Adrenal gland (tissue), 12 donors: ENCODE data around the gene FMO1. TPM values are rescaled to one million over a fixed set of nuclear protein-coding genes. Genes with fewer than 3 reads are reported as not detected.

Experiments
- DNase-seq, 7 donors: peaks; one replicate each; pipeline ENCODE4 v3.0.0-alpha.2; 2019 to 2020
- H3K27ac ChIP-seq, 5 donors: fragments of 200-600 bp; sonication (generic) in 4 of 5; 1 replicate in 3 of 5; 2 replicates in 2 of 5; pipeline versions ENCODE4 v1.5.1 to v1.8.0; 2016 to 2020; ENCODE audit warnings: mild to moderate bottlenecking in 1 of 5
- H3K27me3 ChIP-seq: fragments of 200-600 bp; 2 replicates; pipeline ENCODE4 v1.8.0; 2021
- H3K36me3 ChIP-seq, 2 donors: fragments of 200-600 bp; replicated peaks in 1 of 2; 1 replicate in 1 of 2; 2 replicates in 1 of 2; pipeline versions ENCODE4 v1.5.1 to v1.8.0; 2018 to 2022
- H3K4me1 ChIP-seq, 2 donors: fragments of 200-600 bp; replicated peaks in 1 of 2; 1 replicate in 1 of 2; 2 replicates in 1 of 2; pipeline versions ENCODE4 v1.5.1 to v1.8.0; 2018 to 2021
- H3K4me3 ChIP-seq, 4 donors: fragments of 200-600 bp; sonication (generic) in 3 of 4; one replicate each; pipeline ENCODE4 v1.5.1; 2016 to 2018
- H3K9me3 ChIP-seq, 3 donors: fragments of 200-600 bp; sonication (generic) in 1 of 3; replicated peaks in 1 of 3; 1 replicate in 2 of 3; 2 replicates in 1 of 3; pipeline versions ENCODE4 v1.5.1 to v1.8.0; 2016 to 2021
- POLR2A ChIP-seq, 2 donors: fragments of 450-650 bp; IDR thresholded peaks; one replicate each; pipeline ENCODE4 v1.6.1; 2017; ENCODE audit warnings: antibody characterized with exemption in 2 of 2, mild to moderate bottlenecking in 2 of 2, moderate library complexity in 1 of 2
- WGBS, 4 donors: extraction: QIAGEN DNeasy Blood & Tissue Kit in 2 of 4; methylation state at CpG; one replicate each; pipeline versions ENCODE4 v1.1.5 to v1.1.7; 2013 to 2017; 5-methylcytosine and 5-hydroxymethylcytosine counted together
- intact Hi-C, 2 donors: fragments of 100-400 bp; cut with DNase I; formaldehyde crosslinking; loops; one replicate each; pipeline versions ENCODE4 v1.14.1 to v1.15.0; 2022 to 2023
- polyA plus RNA-seq, 3 donors: library from polyadenylated mRNA; stranded (reverse); fragments of 200-250 nt in 2 of 3; fragments of 350-450 nt in 1 of 3; fragmentation: Illumina TruSeq in 1 of 3; extraction: RNeasy Lipid Tissue Mini Kit (QIAGEN cat#74804) in 1 of 3; gene quantifications; one replicate each; pipeline ENCODE4 v1.2.3, GENCODE V29; 2013 to 2014
- total RNA-seq, 9 donors: library from RNA; depleted of rRNA in 4 of 9; stranded (reverse); fragments of >200 nt in 4 of 9; fragments of 120-200 nt in 1 of 9; fragmentation: NEBNext Ultra II Directional in 1 of 9; extraction: Animal tissue kit (Norgen Biotek cat#: 25700) in 1 of 9; gene quantifications; one replicate each; pipeline versions ENCODE4 v1.1.0 to v1.2.4, GENCODE V29; 2013 to 2023
- TF ChIP-seq, protein P1 (sequence below), 6 experiments: fragments of 450-650 bp in 4 of 6; fragments of 200-600 bp in 2 of 6; sonication (generic) in 1 of 6; IDR thresholded peaks; 1 replicate in 5 of 6; 2 replicates in 1 of 6; pipeline versions ENCODE4 v1.5.1 to v1.8.0; 2016 to 2021; ENCODE audit warnings: antibody characterized with exemption in 6 of 6, mild to moderate bottlenecking in 2 of 6, moderate library complexity in 1 of 6
- donor health status: healthy with polysubstance abuse.
- donor health status: Bipolar disorder and iron deficiency.
- donor health status: DM: yes; HTN: yes; CAD: no.
- donor health status: DM: no; HTN: no; CAD: no.
- donor health status: DM: no; HTN: no; CAD: no.
- donor health status: DM: yes; HTN: yes; CAD: no.

Gene FMO1
- total and polyA plus RNA-seq, 12 donors: 1.0 to 13.5 (median 6.0) TPM

DNA sequence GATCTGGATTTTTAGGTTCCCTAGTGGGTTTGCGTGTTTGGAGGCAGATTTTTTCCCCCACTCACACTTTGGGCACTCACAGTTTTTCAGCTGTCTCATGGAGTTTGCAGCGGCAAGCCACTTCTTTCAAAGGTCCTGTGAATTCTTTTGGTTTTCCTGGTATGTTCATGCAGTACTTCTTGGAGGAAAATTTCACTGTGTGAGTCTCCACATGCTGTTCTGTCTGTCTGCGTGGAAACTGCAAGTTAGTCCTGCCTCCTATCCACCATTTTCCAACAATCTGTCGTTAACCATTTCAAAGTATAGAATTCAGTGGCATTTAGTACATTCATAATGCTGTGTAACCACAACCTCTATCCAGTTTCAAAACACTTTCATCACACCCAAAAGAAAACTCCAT is 793 bp upstream of the FMO1 start:
- H3K4me3 ChIP-seq: no peak overlapping the region
- H3K9me3 ChIP-seq: no peaks in the 10 kb centered on the region
- TF ChIP-seq, protein P1, sequence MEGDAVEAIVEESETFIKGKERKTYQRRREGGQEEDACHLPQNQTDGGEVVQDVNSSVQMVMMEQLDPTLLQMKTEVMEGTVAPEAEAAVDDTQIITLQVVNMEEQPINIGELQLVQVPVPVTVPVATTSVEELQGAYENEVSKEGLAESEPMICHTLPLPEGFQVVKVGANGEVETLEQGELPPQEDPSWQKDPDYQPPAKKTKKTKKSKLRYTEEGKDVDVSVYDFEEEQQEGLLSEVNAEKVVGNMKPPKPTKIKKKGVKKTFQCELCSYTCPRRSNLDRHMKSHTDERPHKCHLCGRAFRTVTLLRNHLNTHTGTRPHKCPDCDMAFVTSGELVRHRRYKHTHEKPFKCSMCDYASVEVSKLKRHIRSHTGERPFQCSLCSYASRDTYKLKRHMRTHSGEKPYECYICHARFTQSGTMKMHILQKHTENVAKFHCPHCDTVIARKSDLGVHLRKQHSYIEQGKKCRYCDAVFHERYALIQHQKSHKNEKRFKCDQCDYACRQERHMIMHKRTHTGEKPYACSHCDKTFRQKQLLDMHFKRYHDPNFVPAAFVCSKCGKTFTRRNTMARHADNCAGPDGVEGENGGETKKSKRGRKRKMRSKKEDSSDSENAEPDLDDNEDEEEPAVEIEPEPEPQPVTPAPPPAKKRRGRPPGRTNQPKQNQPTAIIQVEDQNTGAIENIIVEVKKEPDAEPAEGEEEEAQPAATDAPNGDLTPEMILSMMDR (IDR thresholded peaks at IDR 0.05): no peak
- TF ChIP-seq POLR2A (IDR thresholded peaks at IDR 0.05): no peak
- no peaks in the 10 kb centered on the region for H3K36me3 ChIP-seq
- intact Hi-C loops: loop anchor here (5.0 kb wide), 1 partner anchor 65 kb away; the partner anchor contains the start of gene FMO4 (in 2 of the 2)
- no peaks in the 10 kb centered on the region for H3K4me1 ChIP-seq
- 79 to 89% (median 85%) methylated on average over 4 of the region's 4 CpGs for WGBS, 4 donors
- peaks cover 5% of the 10 kb centered on the region for H3K27me3 ChIP-seq
- H3K27ac ChIP-seq: no peak overlapping the region
- DNase-seq: no peak

DNA sequence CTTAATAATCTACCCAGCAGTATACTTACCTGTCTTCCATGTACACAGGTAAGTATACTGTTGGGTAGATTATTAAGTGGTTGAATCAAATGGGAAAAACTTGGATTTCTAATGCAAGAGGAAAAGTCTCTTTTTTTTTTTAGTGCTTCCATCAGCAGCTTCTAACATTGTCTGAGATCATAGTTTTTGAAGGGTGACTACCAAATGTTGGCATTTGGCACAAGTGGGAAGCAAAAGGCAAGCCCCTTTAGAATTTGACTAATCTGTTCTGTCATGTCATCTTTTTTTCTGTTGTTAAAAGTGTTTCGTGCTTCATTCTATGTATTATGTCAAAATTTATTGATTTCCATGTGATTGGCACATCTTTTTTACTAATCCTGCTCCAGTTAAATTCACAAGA is 547 bp downstream of the FMO1 start:
- Histone ChIP-seq H3K9me3 (no peaks in the 10 kb centered on the region), H3K27ac (no peak overlapping the region), H3K4me3 (no peak overlapping the region), H3K27me3 (peaks cover 5% of the 10 kb centered on the region), H3K36me3 (no peaks in the 10 kb centered on the region), H3K4me1 (no peaks in the 10 kb centered on the region)
- WGBS, 4 donors: 0 to 97% (median 85%) methylated on average over 1 of the region's 1 CpG
- intact Hi-C loops: loop anchor here (5.0 kb wide), 1 partner anchor 63 kb away; the partner anchor contains the start of gene FMO4 (in 2 of the 2)
- DNase-seq: no peak
- no peak for TF ChIP-seq POLR2A (IDR thresholded peaks at IDR 0.05)
- TF ChIP-seq, protein P1 (IDR thresholded peaks at IDR 0.05): no peak

DNA sequence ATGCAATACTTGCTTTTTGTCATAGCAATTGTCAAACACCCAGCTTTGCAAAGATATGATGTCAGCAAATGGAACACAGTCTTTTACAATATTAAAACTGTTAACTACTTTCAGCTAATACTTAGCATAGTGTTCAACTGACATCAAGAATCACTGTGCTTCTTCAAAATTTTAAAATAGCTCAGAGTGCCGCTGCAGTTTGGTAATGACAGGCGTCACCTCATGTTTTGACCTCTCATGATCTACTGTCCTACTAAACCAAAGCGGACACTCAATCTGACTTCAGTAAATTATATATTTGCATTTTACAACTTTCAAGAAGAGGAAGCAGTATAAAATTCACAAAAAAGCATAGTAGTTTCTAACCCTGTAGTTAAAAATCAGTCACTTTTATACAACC is 2.0 kb downstream of the FMO1 start:
- H3K27ac ChIP-seq: no peak overlapping the region
- H3K27me3 ChIP-seq: peaks cover 5% of the 10 kb centered on the region
- WGBS, 4 donors: 93 to 96% (median 94%) methylated on average over 3 of the region's 3 CpGs
- no peaks in the 10 kb centered on the region for H3K9me3 ChIP-seq
- H3K4me1 ChIP-seq: no peaks in the 10 kb centered on the region
- DNase-seq: no peak
- no peak overlapping the region for H3K4me3 ChIP-seq
- TF ChIP-seq, protein P1 (IDR thresholded peaks at IDR 0.05): no peak
- TF ChIP-seq POLR2A (IDR thresholded peaks at IDR 0.05): no peak
- intact Hi-C loops: no loop called here
- no peaks in the 10 kb centered on the region for H3K36me3 ChIP-seq

DNA sequence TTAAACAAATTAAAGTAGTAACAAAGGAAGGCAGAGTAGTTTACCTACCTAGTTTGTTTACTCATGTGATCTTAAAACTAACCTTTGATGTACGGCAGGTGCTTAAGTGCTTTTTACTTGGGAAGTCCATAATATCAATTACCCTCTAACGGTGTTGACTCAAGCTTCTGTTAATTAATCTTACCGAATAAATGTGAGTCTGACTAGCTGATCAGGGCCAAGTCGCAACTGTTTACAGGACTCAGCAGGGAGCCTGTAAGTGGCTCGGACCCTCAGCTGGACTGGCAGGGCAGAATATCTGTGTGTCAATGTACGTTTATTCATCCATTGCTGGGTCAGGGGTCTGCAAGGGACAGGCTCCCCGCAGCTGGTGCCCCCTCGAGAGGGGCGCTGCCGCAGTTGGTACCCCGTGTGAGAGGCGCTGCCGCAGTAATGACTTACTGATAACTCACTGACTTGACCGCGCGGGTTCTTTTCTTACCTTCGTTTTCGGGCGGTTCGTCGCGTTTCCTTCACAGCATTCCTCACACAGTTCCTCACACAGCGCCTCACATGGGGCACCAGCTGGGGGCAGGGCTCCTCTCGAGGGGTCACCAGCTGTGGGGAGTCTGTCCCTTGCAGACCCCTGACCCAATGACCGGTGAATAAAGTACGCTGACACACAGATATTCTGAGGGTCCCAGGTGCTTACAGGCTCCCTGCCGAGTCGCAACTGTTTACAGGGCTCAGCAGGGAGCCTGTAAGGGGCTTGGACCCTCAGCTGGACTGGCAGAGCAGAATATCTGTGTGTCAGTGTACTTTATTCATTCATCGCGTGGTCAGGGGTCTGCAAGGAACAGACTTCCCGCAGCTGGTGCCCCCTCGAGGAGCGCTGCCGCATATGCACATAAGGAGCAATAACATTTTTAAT is 3.0 kb downstream of the FMO1 start:
- peaks cover 5% of the 10 kb centered on the region for H3K27me3 ChIP-seq
- DNase-seq: peak in 5 of 7 donors; percentile 23 to 58 (median 34)
- H3K4me1 ChIP-seq: no peaks in the 10 kb centered on the region
- no peaks in the 10 kb centered on the region for H3K36me3 ChIP-seq
- TF ChIP-seq, protein P1 (IDR thresholded peaks at IDR 0.05): peak in 5 of 6 experiments; percentile 20 to 46 (median 29)
- peak in 1 of 2 donors; percentile 11 for TF ChIP-seq POLR2A (IDR thresholded peaks at IDR 0.05)
- 14 to 17% (median 14%) methylated on average over 13 to 34 of the region's 34 CpGs for WGBS, 4 donors
- H3K9me3 ChIP-seq: no peaks in the 10 kb centered on the region
- H3K27ac ChIP-seq: peak overlapping the region in 1 of 5 donors; percentile 35
- H3K4me3 ChIP-seq: peak overlapping the region in 3 of 4 donors; percentile 0 to 58 (median 12)
- intact Hi-C loops: no loop called here
